ENCODE measurements around the gene KRT75.

Gene KRT75

GRCh38 chr12:52407918-52408317 is 26.3 kb downstream of the KRT75 start:
- Histone ChIP-seq H3K27ac (ENCODE audit: insufficient read depth, low read length, poor library complexity, severe bottlenecking) (no peak overlapping the region), H3K36me3 (ENCODE audit: control insufficient read depth, insufficient read depth, low read length) (no peaks in the 10 kb centered on the region), H3K4me1 (ENCODE audit: control insufficient read depth, insufficient read depth, low read length, poor library complexity, severe bottlenecking) (no peaks in the 10 kb centered on the region), H3K4me3 (ENCODE audit: insufficient read depth, low read depth, low read length, poor library complexity, severe bottlenecking) (no peak overlapping the region), H3K9me3 (ENCODE audit: control insufficient read depth, low read length) (no peaks in the 10 kb centered on the region), H3K27me3 (replicated peaks; ENCODE audit: control insufficient read depth, insufficient read depth, low read length, poor library complexity, severe bottlenecking) (no peaks in the 10 kb centered on the region)
- no peak for DNase-seq

DNA sequence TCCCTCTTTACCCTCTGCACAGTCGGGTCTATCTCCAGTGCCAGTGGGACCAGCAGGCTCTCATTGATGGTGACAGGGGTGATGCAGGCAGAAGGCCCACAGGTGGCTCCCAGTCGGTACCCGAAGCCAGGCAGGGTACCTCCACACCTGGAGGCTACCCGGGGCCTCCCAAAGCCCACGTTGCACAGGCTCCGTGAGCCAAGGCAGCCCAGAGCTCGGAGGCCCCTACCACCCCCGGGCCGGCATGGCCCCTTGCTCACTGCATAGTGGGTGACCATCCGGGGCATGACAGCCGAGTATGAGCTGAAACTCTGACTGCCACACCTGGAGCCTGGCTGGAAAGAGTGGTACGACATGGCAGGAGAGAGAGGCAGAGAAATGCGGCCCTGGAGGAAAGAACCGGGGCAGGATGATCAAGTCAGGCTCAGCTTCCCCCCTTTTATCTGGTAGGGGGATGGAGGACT is 28.2 kb downstream of the KRT75 start, which contains the start of gene KRT82:
TSS of gene KRT82 (minus strand) at position 414 of the 464 bp plus-strand sequence. CDS start at position 356, 58 bp downstream.
- H3K9me3 ChIP-seq (ENCODE audit: control insufficient read depth, low read length), result no peaks in the 10 kb centered on the region
- H3K27me3 ChIP-seq (replicated peaks; ENCODE audit: control insufficient read depth, insufficient read depth, low read length, poor library complexity, severe bottlenecking), result no peaks in the 10 kb centered on the region
- no peak within 1 kb of the TSS for H3K27ac ChIP-seq (ENCODE audit: insufficient read depth, low read length, poor library complexity, severe bottlenecking)
- DNase-seq, result no peak
- H3K4me1 ChIP-seq (ENCODE audit: control insufficient read depth, insufficient read depth, low read length, poor library complexity, severe bottlenecking), result no peaks in the 10 kb centered on the region
- H3K4me3 ChIP-seq (ENCODE audit: insufficient read depth, low read depth, low read length, poor library complexity, severe bottlenecking), result no peak within 1 kb of the TSS
- no peaks in the 10 kb centered on the region for H3K36me3 ChIP-seq (ENCODE audit: control insufficient read depth, insufficient read depth, low read length)

GRCh38 chr12:52404951-52405350 is 29.2 kb downstream of the KRT75 start:
- no peaks in the 10 kb centered on the region for H3K9me3 ChIP-seq (ENCODE audit: control insufficient read depth, low read length)
- no peak overlapping the region for H3K27ac ChIP-seq (ENCODE audit: insufficient read depth, low read length, poor library complexity, severe bottlenecking)
- no peaks in the 10 kb centered on the region for H3K36me3 ChIP-seq (ENCODE audit: control insufficient read depth, insufficient read depth, low read length)
- no peaks in the 10 kb centered on the region for H3K4me1 ChIP-seq (ENCODE audit: control insufficient read depth, insufficient read depth, low read length, poor library complexity, severe bottlenecking)
- H3K4me3 ChIP-seq (ENCODE audit: insufficient read depth, low read depth, low read length, poor library complexity, severe bottlenecking), result no peak overlapping the region
- no peaks in the 10 kb centered on the region for H3K27me3 ChIP-seq (replicated peaks; ENCODE audit: control insufficient read depth, insufficient read depth, low read length, poor library complexity, severe bottlenecking)
- no peak for DNase-seq

DNA sequence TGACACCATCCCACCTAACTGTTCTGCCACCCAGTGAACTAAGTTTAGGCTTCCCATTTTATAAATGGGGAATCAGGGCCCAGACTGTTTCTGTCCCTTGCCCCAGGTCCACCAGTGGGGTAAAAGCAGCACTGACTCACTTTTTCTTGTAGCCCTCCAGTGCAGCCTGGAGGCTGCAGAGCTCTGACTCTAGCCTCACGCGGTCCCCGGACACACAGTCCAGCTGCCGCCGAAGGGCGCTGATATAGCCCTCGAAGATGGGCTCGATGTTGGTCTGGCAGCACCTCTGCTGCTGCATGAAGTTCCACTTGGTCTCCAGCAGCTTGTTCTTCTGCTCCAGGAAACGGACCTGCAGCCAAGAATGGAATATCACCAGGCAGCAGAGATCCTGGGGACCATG is 30.6 kb downstream of the KRT75 start:
- no peak for DNase-seq
- Histone ChIP-seq H3K4me3 (ENCODE audit: insufficient read depth, low read depth, low read length, poor library complexity, severe bottlenecking) (no peak overlapping the region), H3K27ac (ENCODE audit: insufficient read depth, low read length, poor library complexity, severe bottlenecking) (no peak overlapping the region), H3K36me3 (ENCODE audit: control insufficient read depth, insufficient read depth, low read length) (no peaks in the 10 kb centered on the region), H3K27me3 (replicated peaks; ENCODE audit: control insufficient read depth, insufficient read depth, low read length, poor library complexity, severe bottlenecking) (no peaks in the 10 kb centered on the region), H3K4me1 (ENCODE audit: control insufficient read depth, insufficient read depth, low read length, poor library complexity, severe bottlenecking) (no peaks in the 10 kb centered on the region), H3K9me3 (ENCODE audit: control insufficient read depth, low read length) (no peaks in the 10 kb centered on the region)

DNA sequence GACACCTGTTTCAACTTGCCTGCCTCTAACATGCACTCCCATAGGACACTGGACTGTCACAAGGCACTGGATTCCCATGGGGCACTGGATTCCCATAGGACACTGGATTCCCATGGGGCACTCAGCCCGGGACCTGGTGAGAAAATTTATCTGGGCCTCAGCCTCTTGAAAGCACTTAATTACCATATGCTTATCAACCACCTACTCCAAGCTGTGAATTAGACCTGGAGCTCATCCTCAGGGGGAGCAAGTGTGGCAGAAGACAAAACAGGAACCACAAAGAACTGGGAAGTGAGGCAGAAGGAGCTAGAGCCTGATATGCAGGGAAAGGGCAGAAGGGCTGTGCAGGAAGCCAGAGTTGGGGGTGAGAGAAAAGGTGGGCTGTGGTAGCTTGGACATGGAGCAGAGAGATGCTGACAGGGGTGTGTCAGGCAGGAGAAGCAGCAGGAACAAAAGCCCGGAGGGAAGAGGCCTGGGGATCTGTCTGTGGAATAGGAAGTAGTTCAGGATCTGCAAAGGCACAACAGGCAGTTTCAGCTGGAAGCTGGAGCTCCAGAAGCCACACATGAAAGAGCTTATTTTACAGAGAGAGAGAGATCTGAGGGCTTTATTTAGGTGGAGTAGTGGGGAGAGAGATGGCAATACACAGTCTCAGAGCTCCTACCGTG is 31.2 kb downstream of the KRT75 start:
- no peak overlapping the region for H3K27ac ChIP-seq (ENCODE audit: insufficient read depth, low read length, poor library complexity, severe bottlenecking)
- DNase-seq, result no peak
- no peaks in the 10 kb centered on the region for H3K27me3 ChIP-seq (replicated peaks; ENCODE audit: control insufficient read depth, insufficient read depth, low read length, poor library complexity, severe bottlenecking)
- no peaks in the 10 kb centered on the region for H3K36me3 ChIP-seq (ENCODE audit: control insufficient read depth, insufficient read depth, low read length)
- H3K4me3 ChIP-seq (ENCODE audit: insufficient read depth, low read depth, low read length, poor library complexity, severe bottlenecking), result no peak overlapping the region
- H3K9me3 ChIP-seq (ENCODE audit: control insufficient read depth, low read length), result no peaks in the 10 kb centered on the region
- H3K4me1 ChIP-seq (ENCODE audit: control insufficient read depth, insufficient read depth, low read length, poor library complexity, severe bottlenecking), result no peaks in the 10 kb centered on the region

- Histone ChIP-seq H3K4me3 (ENCODE audit: insufficient read depth, low read depth, low read length, poor library complexity, severe bottlenecking) (no peak overlapping the region), H3K27ac (ENCODE audit: insufficient read depth, low read length, poor library complexity, severe bottlenecking) (no peak overlapping the region), H3K36me3 (ENCODE audit: control insufficient read depth, insufficient read depth, low read length) (no peaks in the 10 kb centered on the region), H3K4me1 (ENCODE audit: control insufficient read depth, insufficient read depth, low read length, poor library complexity, severe bottlenecking) (no peaks in the 10 kb centered on the region), H3K27me3 (replicated peaks; ENCODE audit: control insufficient read depth, insufficient read depth, low read length, poor library complexity, severe bottlenecking) (no peaks in the 10 kb centered on the region), H3K9me3 (ENCODE audit: control insufficient read depth, low read length) (no peaks in the 10 kb centered on the region)
- DNase-seq, result no peak
Observed at GRCh38 chr12:52402377-52402776, 31.8 kb downstream of the KRT75 start.

DNA sequence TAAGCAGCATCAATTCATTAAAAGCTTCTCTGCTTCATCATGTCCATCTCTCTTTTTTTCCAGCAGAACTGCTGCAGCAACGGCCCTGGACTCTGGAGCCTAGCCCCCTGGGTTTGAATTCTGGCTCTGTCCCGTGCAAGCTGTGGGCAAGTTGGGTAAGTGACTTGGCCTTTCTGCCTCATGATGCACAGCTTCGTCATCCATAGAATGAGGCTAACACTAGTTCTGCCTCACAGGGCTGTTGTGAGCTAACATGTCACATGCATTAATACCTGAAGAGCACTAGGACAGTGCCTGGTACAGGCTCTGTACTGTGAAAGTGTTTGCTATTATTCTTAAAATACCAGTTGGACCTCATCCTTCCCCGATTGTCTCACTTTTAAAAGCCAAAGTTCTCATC is 32.2 kb downstream of the KRT75 start:
- H3K9me3 ChIP-seq (ENCODE audit: control insufficient read depth, low read length), result no peaks in the 10 kb centered on the region
- no peak overlapping the region for H3K4me3 ChIP-seq (ENCODE audit: insufficient read depth, low read depth, low read length, poor library complexity, severe bottlenecking)
- no peaks in the 10 kb centered on the region for H3K36me3 ChIP-seq (ENCODE audit: control insufficient read depth, insufficient read depth, low read length)
- H3K27me3 ChIP-seq (replicated peaks; ENCODE audit: control insufficient read depth, insufficient read depth, low read length, poor library complexity, severe bottlenecking), result no peaks in the 10 kb centered on the region
- DNase-seq, result no peak
- H3K27ac ChIP-seq (ENCODE audit: insufficient read depth, low read length, poor library complexity, severe bottlenecking), result no peak overlapping the region
- H3K4me1 ChIP-seq (ENCODE audit: control insufficient read depth, insufficient read depth, low read length, poor library complexity, severe bottlenecking), result no peaks in the 10 kb centered on the region

DNA sequence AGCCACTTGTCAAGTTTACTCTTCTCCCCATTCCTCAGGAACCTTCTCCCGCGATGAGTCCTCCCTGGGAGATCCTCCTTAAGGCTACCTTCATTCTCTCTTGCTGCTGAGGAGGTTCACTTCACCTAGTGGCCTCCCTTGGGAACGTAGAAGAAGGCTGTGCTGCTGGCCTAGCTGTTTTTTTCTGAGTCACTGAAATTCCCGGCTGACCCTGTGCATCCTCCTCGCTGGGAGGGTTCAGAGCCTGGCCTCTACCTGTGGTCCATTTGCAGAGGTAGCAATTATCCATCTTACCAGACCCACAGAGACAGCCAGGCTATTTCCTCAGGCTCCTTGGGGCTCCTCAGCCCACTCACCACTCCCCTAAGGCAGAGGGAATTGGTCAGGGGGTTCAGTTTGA is 32.6 kb downstream of the KRT75 start:
- Histone ChIP-seq H3K27ac (ENCODE audit: insufficient read depth, low read length, poor library complexity, severe bottlenecking) (no peak overlapping the region), H3K4me1 (ENCODE audit: control insufficient read depth, insufficient read depth, low read length, poor library complexity, severe bottlenecking) (no peaks in the 10 kb centered on the region), H3K36me3 (ENCODE audit: control insufficient read depth, insufficient read depth, low read length) (no peaks in the 10 kb centered on the region), H3K9me3 (ENCODE audit: control insufficient read depth, low read length) (no peaks in the 10 kb centered on the region), H3K27me3 (replicated peaks; ENCODE audit: control insufficient read depth, insufficient read depth, low read length, poor library complexity, severe bottlenecking) (no peaks in the 10 kb centered on the region), H3K4me3 (ENCODE audit: insufficient read depth, low read depth, low read length, poor library complexity, severe bottlenecking) (no peak overlapping the region)
- no peak for DNase-seq

- no peak for DNase-seq
- no peaks in the 10 kb centered on the region for H3K27me3 ChIP-seq (replicated peaks; ENCODE audit: control insufficient read depth, insufficient read depth, low read length, poor library complexity, severe bottlenecking)
Observed at GRCh38 chr12:52400906-52401305, 33.3 kb downstream of the KRT75 start.

GRCh38 chr12:52399756-52400155 is 34.4 kb downstream of the KRT75 start:
- no peak overlapping the region for H3K4me3 ChIP-seq (ENCODE audit: insufficient read depth, low read depth, low read length, poor library complexity, severe bottlenecking)
- H3K36me3 ChIP-seq (ENCODE audit: control insufficient read depth, insufficient read depth, low read length), result no peaks in the 10 kb centered on the region
- no peaks in the 10 kb centered on the region for H3K27me3 ChIP-seq (replicated peaks; ENCODE audit: control insufficient read depth, insufficient read depth, low read length, poor library complexity, severe bottlenecking)
- DNase-seq, result no peak
- no peak overlapping the region for H3K27ac ChIP-seq (ENCODE audit: insufficient read depth, low read length, poor library complexity, severe bottlenecking)
- H3K4me1 ChIP-seq (ENCODE audit: control insufficient read depth, insufficient read depth, low read length, poor library complexity, severe bottlenecking), result no peaks in the 10 kb centered on the region
- no peaks in the 10 kb centered on the region for H3K9me3 ChIP-seq (ENCODE audit: control insufficient read depth, low read length)

More at GRCh38 chr12:52400906-52401305, 33.3 kb downstream of the KRT75 start:
- Histone ChIP-seq H3K4me1 (ENCODE audit: control insufficient read depth, insufficient read depth, low read length, poor library complexity, severe bottlenecking) (no peaks in the 10 kb centered on the region), H3K9me3 (ENCODE audit: control insufficient read depth, low read length) (no peaks in the 10 kb centered on the region), H3K36me3 (ENCODE audit: control insufficient read depth, insufficient read depth, low read length) (no peaks in the 10 kb centered on the region), H3K27ac (ENCODE audit: insufficient read depth, low read length, poor library complexity, severe bottlenecking) (no peak overlapping the region), H3K4me3 (ENCODE audit: insufficient read depth, low read depth, low read length, poor library complexity, severe bottlenecking) (no peak overlapping the region)
